Keratinocyte (primary cell): ENCODE measurements around the gene MYH7B. TPM values are rescaled to one million over a fixed set of nuclear protein-coding genes. Genes with fewer than 3 reads are reported as not detected.

ENCODE experiments used
- DNase-seq: peaks from one replicate; pipeline ENCODE4 v3.0.0-alpha.2; 2011; ENCODE audit warnings: low read depth, missing footprints, low spot score
- FAIRE-seq: peaks from 2 replicates; lab custom pipeline; 2011; peaks lifted over from hg19 to GRCh38; lab: Jason Lieb, UNC
- H2AFZ ChIP-seq: 2 replicates; pipeline ENCODE4 v1.6.0; 2012; ENCODE audit warnings: low read length, control low read depth, inconsistent platforms; ENCODE audit not compliant: control insufficient read depth
- H3K27ac ChIP-seq: 2 replicates; pipeline ENCODE4 v1.5.1; 2011; ENCODE audit warnings: low read length; ENCODE audit not compliant: control insufficient read depth, insufficient read depth
- H3K27me3 ChIP-seq: 3 replicates; pipeline ENCODE4 v1.6.0; 2011; ENCODE audit warnings: low read length; ENCODE audit not compliant: control insufficient read depth, insufficient read depth; ENCODE audit errors: extremely low read depth
- H3K36me3 ChIP-seq, 2 experiments: 2 replicates in 1 of 2; 3 replicates in 1 of 2; pipeline ENCODE4 v1.5.1; 2011; ENCODE audit warnings: low read length in 2 of 2, mild to moderate bottlenecking in 1 of 2; ENCODE audit not compliant: control insufficient read depth in 2 of 2, insufficient read depth in 2 of 2; ENCODE audit errors: extremely low read depth in 1 of 2
- H3K4me1 ChIP-seq: 3 replicates; pipeline ENCODE4 v1.5.1; 2011; ENCODE audit warnings: low read length; ENCODE audit not compliant: control insufficient read depth, insufficient read depth; ENCODE audit errors: extremely low read depth
- H3K4me2 ChIP-seq: 3 replicates; pipeline ENCODE4 v1.6.0; 2011; ENCODE audit warnings: low read depth, low read length; ENCODE audit not compliant: control insufficient read depth, insufficient read depth; ENCODE audit errors: extremely low read depth
- H3K4me3 ChIP-seq, 3 experiments: fragments of 200-600 bp in 1 of 3; sonication (generic) in 1 of 3; 2 replicates in 2 of 3; 3 replicates in 1 of 3; pipeline ENCODE4 v1.5.1; 2011 to 2016; ENCODE audit warnings: low read length in 3 of 3, mild to moderate bottlenecking in 3 of 3, control low read depth in 2 of 3, inconsistent platforms in 1 of 3, low read depth in 1 of 3, mixed read lengths in 1 of 3, mixed run types in 1 of 3, moderate library complexity in 1 of 3; ENCODE audit not compliant: control insufficient read depth in 2 of 3, insufficient read depth in 2 of 3; ENCODE audit errors: extremely low read depth in 1 of 3
- H3K79me2 ChIP-seq: 2 replicates; pipeline ENCODE4 v1.6.0; 2012; ENCODE audit warnings: low read length; ENCODE audit not compliant: control insufficient read depth, insufficient read depth
- H3K9ac ChIP-seq: 3 replicates; pipeline ENCODE4 v1.6.0; 2011; ENCODE audit warnings: low read length; ENCODE audit not compliant: control insufficient read depth, insufficient read depth; ENCODE audit errors: extremely low read depth
- H3K9me1 ChIP-seq: 3 replicates; pipeline ENCODE4 v1.6.0; 2011; ENCODE audit warnings: low read length; ENCODE audit not compliant: control insufficient read depth, insufficient read depth; ENCODE audit errors: extremely low read depth
- H3K9me3 ChIP-seq: 2 replicates; pipeline ENCODE4 v1.5.1; 2012; ENCODE audit warnings: low read depth, low read length; ENCODE audit not compliant: control insufficient read depth
- H4K20me1 ChIP-seq: 3 replicates; pipeline ENCODE4 v1.6.0; 2011; ENCODE audit warnings: low read length; ENCODE audit not compliant: control insufficient read depth, insufficient read depth; ENCODE audit errors: extremely low read depth
- EZH2 ChIP-seq: IDR thresholded peaks from one replicate; pipeline ENCODE4 v1.6.1; 2012; ENCODE audit warnings: inconsistent platforms, mild to moderate bottlenecking, low read length, moderate library complexity
- dilution Hi-C: fragments of 300-500 bp; cut with MboI; formaldehyde crosslinking; loops from one replicate; pipeline ENCODE4 v1.7.0; 2020; ENCODE audit warnings: low sequenced_read_pairs; ENCODE audit not compliant: extremely low pct_ligation_motif_present
- polyA plus RNA-seq, 5 experiments: library from polyadenylated mRNA; depleted of rRNA in 3 of 5; stranded (reverse) in 3 of 5; stranded (forward) in 1 of 5; unstranded in 1 of 5; fragments of >200 nt; gene quantifications; 1 replicate in 1 of 5; 2 replicates in 3 of 5; 3 replicates in 1 of 5; pipeline versions ENCODE4 v1.2.1 to v1.2.3, GENCODE V29; 2011 to 2012; ENCODE audit warnings: missing spikeins in 2 of 5, low read depth in 1 of 5, low replicate concordance in 1 of 5
- TF ChIP-seq, protein P1 (sequence below), 3 experiments: IDR thresholded peaks in 1 of 3; conservative IDR thresholded peaks in 1 of 3; optimal IDR thresholded peaks in 1 of 3; 2 replicates in 2 of 3; 3 replicates in 1 of 3; pipeline versions ENCODE3 to v1.5.1; 2011; ENCODE audit warnings: low read length in 3 of 3, mild to moderate bottlenecking in 3 of 3, moderate library complexity in 2 of 3, control low read depth in 1 of 3, inconsistent platforms in 1 of 3; ENCODE audit not compliant: insufficient read depth in 2 of 3; ENCODE audit errors: extremely low read depth in 1 of 3

The MYH7B gene
- polyA plus RNA-seq, 1 donor (not counting 4 experiments of a cell fraction or from before 2014, with no cell fraction given), result 0.01 TPM

GRCh38 chr20:34990231-34990630 is 34.6 kb downstream of the MYH7B start:
- Histone ChIP-seq H3K4me3 (no peak overlapping the region), H4K20me1 (no peaks in the 10 kb centered on the region), H3K4me2 (no peak overlapping the region), H3K9me3 (no peaks in the 10 kb centered on the region), H3K36me3 (peaks cover 0 to 5% of the 10 kb centered on the region in 2 experiments), H3K79me2 (no peaks in the 10 kb centered on the region), H3K27me3 (peaks cover 8% of the 10 kb centered on the region), H3K9ac (no peak overlapping the region), H2AFZ (no peak overlapping the region), H3K27ac (no peak overlapping the region), H3K9me1 (no peaks in the 10 kb centered on the region), H3K4me1 (no peaks in the 10 kb centered on the region)
- FAIRE-seq, result no peak
- TF ChIP-seq, protein P1, sequence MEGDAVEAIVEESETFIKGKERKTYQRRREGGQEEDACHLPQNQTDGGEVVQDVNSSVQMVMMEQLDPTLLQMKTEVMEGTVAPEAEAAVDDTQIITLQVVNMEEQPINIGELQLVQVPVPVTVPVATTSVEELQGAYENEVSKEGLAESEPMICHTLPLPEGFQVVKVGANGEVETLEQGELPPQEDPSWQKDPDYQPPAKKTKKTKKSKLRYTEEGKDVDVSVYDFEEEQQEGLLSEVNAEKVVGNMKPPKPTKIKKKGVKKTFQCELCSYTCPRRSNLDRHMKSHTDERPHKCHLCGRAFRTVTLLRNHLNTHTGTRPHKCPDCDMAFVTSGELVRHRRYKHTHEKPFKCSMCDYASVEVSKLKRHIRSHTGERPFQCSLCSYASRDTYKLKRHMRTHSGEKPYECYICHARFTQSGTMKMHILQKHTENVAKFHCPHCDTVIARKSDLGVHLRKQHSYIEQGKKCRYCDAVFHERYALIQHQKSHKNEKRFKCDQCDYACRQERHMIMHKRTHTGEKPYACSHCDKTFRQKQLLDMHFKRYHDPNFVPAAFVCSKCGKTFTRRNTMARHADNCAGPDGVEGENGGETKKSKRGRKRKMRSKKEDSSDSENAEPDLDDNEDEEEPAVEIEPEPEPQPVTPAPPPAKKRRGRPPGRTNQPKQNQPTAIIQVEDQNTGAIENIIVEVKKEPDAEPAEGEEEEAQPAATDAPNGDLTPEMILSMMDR (optimal IDR thresholded peaks at IDR 0.05 in 1 of 3, IDR thresholded peaks at IDR 0.05 in 1 of 3, conservative IDR thresholded peaks at IDR 0.05 in 1 of 3; ENCODE audit: extremely low read depth in 1 of 3, insufficient read depth in 2 of 3, low read length in 3 of 3), result no peak
- TF ChIP-seq EZH2, result no peak
- DNase-seq, result no peak
- dilution Hi-C loops, result no loop called here

GRCh38 chr20:34990661-34991214 is 35.1 kb downstream of the MYH7B start:
- no peak overlapping the region for H3K9ac ChIP-seq
- no peaks in the 10 kb centered on the region for H3K79me2 ChIP-seq

More at GRCh38 chr20:34990661-34991214, 35.1 kb downstream of the MYH7B start:
- Histone ChIP-seq H4K20me1 (no peaks in the 10 kb centered on the region), H3K9me3 (no peaks in the 10 kb centered on the region), H3K4me2 (no peak overlapping the region), H3K36me3 (peaks cover 4 to 10% of the 10 kb centered on the region in 2 experiments), H3K4me1 (no peaks in the 10 kb centered on the region), H3K27me3 (peaks cover 5% of the 10 kb centered on the region), H3K4me3 (no peak overlapping the region), H3K9me1 (no peaks in the 10 kb centered on the region), H2AFZ (no peak overlapping the region), H3K27ac (no peak overlapping the region)
- dilution Hi-C loops, result no loop called here
- FAIRE-seq, result no peak
- DNase-seq, result no peak
- TF ChIP-seq EZH2, result no peak
- TF ChIP-seq, protein P1 (optimal IDR thresholded peaks at IDR 0.05 in 1 of 3, IDR thresholded peaks at IDR 0.05 in 1 of 3, conservative IDR thresholded peaks at IDR 0.05 in 1 of 3; ENCODE audit: extremely low read depth in 1 of 3, insufficient read depth in 2 of 3, low read length in 3 of 3), result no peak
